Endothelial cell of umbilical vein (primary cell): ENCODE measurements around the gene EMCN. TPM values are rescaled to one million over a fixed set of nuclear protein-coding genes. Genes with fewer than 3 reads are reported as not detected.
"Not testable (repeated sequence)": the region's sequence is repeated elsewhere in the genome, so short reads cannot be mapped to it uniquely, and the experiment has no call there.

Source experiments
- BruUV-seq: library from RNA; stranded (reverse); fragments of 400-500 nt; replicated peaks from 2 replicates; lab custom pipeline; 2021; lab: Mats Ljungman, UMichigan
- CTCF ChIA-PET: fragments of 300-600, 350-600 bp; sonication (Branson Sonifier 250); formaldehyde crosslinking; loops from one replicate; lab custom pipeline; 2021; ENCODE audit warnings: antibody characterized with exemption, inconsistent platforms; lab: Charles Lee
- POLR2A ChIA-PET: fragments of 300-600, 350-600 bp; sonication (Branson Sonifier 250); formaldehyde crosslinking; loops from one replicate; lab custom pipeline; 2021; ENCODE audit warnings: antibody characterized with exemption, inconsistent platforms; lab: Charles Lee
- DNase-seq: peaks from one replicate; pipeline ENCODE4 v3.0.0-alpha.2; 2011; ENCODE audit warnings: low read depth, low spot score
- FAIRE-seq: peaks from 2 replicates; lab custom pipeline; 2011; peaks lifted over from hg19 to GRCh38; lab: Jason Lieb, UNC
- H2AFZ ChIP-seq: 2 replicates; pipeline ENCODE4 v1.6.0; 2012; ENCODE audit warnings: low read depth, low read length, control low read depth, inconsistent platforms
- H3K27ac ChIP-seq: 2 replicates; pipeline ENCODE4 v1.5.1; 2011; ENCODE audit warnings: low read depth, mild to moderate bottlenecking, control low read depth, low read length, moderate library complexity; ENCODE audit not compliant: insufficient read depth
- H3K27me3 ChIP-seq, 2 experiments: 2 replicates each; pipeline versions ENCODE4 v1.6.0 to v1.6.1; 2011; ENCODE audit warnings: low read length in 2 of 2, mixed read lengths in 1 of 2; ENCODE audit not compliant: control insufficient read depth in 2 of 2, insufficient read depth in 2 of 2
- H3K36me3 ChIP-seq, 2 experiments: 2 replicates in 1 of 2; 3 replicates in 1 of 2; pipeline ENCODE4 v1.5.1; 2011; ENCODE audit warnings: low read length in 2 of 2, mild to moderate bottlenecking in 1 of 2, moderate library complexity in 1 of 2; ENCODE audit not compliant: control insufficient read depth in 2 of 2, insufficient read depth in 2 of 2; ENCODE audit errors: extremely low read depth in 1 of 2
- H3K4me1 ChIP-seq: 3 replicates; pipeline ENCODE4 v1.5.1; 2011; ENCODE audit warnings: mild to moderate bottlenecking, low read length; ENCODE audit not compliant: control insufficient read depth, insufficient read depth; ENCODE audit errors: extremely low read depth
- H3K4me2 ChIP-seq: 2 replicates; pipeline ENCODE4 v1.6.1; 2011; ENCODE audit warnings: low read length, control low read depth, mixed read lengths; ENCODE audit not compliant: insufficient read depth
- H3K4me3 ChIP-seq, 3 experiments: fragments of 200-600 bp in 1 of 3; sonication (generic), shearing (Covaris generic) in 1 of 3; replicated peaks in 1 of 3; 2 replicates each; pipeline ENCODE4 v1.5.1; 2011 to 2016; ENCODE audit warnings: control low read depth in 3 of 3, low read length in 3 of 3, mild to moderate bottlenecking in 2 of 3, inconsistent platforms in 1 of 3, low read depth in 1 of 3, moderate library complexity in 1 of 3; ENCODE audit not compliant: insufficient read depth in 1 of 3
- H3K79me2 ChIP-seq: 2 replicates; pipeline ENCODE4 v1.6.0; 2012; ENCODE audit warnings: low read length, inconsistent platforms; ENCODE audit not compliant: control insufficient read depth, insufficient read depth
- H3K9ac ChIP-seq: replicated peaks from 2 replicates; pipeline ENCODE3; 2011; ENCODE audit warnings: low read length, control low read depth; ENCODE audit not compliant: insufficient read depth; ENCODE audit errors: extremely low read depth
- H3K9me1 ChIP-seq: replicated peaks from 3 replicates; pipeline ENCODE4 v1.6.0; 2011; ENCODE audit warnings: mild to moderate bottlenecking, low read length; ENCODE audit not compliant: control insufficient read depth, insufficient read depth; ENCODE audit errors: extremely low read depth
- H3K9me3 ChIP-seq: replicated peaks from 2 replicates; pipeline ENCODE4 v1.5.1; 2012; ENCODE audit warnings: low read length, inconsistent platforms; ENCODE audit not compliant: control insufficient read depth, insufficient read depth
- H4K20me1 ChIP-seq: replicated peaks from 2 replicates; pipeline ENCODE3; 2011; ENCODE audit warnings: mild to moderate bottlenecking, low read length; ENCODE audit not compliant: control insufficient read depth, insufficient read depth; ENCODE audit errors: extremely low read depth
- EZH2 ChIP-seq: IDR thresholded peaks from 2 replicates; pipeline ENCODE4 v1.6.1; 2012; ENCODE audit warnings: borderline replicate concordance, low read depth, mild to moderate bottlenecking, moderate library complexity, low read length, inconsistent platforms; ENCODE audit not compliant: severe bottlenecking
- JUN ChIP-seq: IDR thresholded peaks from 2 replicates; pipeline ENCODE4 v1.6.1; 2011; ENCODE audit warnings: borderline replicate concordance, low read depth; ENCODE audit not compliant: insufficient read length, insufficient read depth
- MYC ChIP-seq: IDR thresholded peaks from one replicate; pipeline ENCODE4 v1.6.1; 2011; ENCODE audit warnings: mild to moderate bottlenecking, low read depth, low read length
- dilution Hi-C: fragments of 300-500 bp; cut with MboI; formaldehyde crosslinking; loops from one replicate; pipeline ENCODE4 v1.15.0; 2019; ENCODE audit warnings: low sequenced_read_pairs; ENCODE audit not compliant: extremely low pct_ligation_motif_present
- intact Hi-C: fragments of 100-400 bp; cut with micrococcal nuclease; formaldehyde crosslinking; loops from one replicate; pipeline ENCODE4 v1.10.0; 2022
- polyA plus RNA-seq, 4 experiments: library from polyadenylated mRNA; depleted of rRNA in 3 of 4; stranded (reverse) in 3 of 4; unstranded in 1 of 4; fragments of >200 nt; gene quantifications; 2 replicates each; pipeline versions ENCODE4 v1.2.1 to v1.2.3, GENCODE V29; 2011 to 2012; ENCODE audit warnings: missing spikeins in 1 of 4
- total RNA-seq: library from RNA; stranded (reverse); gene quantifications from 2 replicates; pipeline ENCODE4 v1.2.3, GENCODE V29; 2021

EMCN gene
- total and polyA plus RNA-seq, 2 donors (not counting 3 experiments of a cell fraction or from before 2014, with no cell fraction given), result 51.6 to 97.3 TPM

DNA sequence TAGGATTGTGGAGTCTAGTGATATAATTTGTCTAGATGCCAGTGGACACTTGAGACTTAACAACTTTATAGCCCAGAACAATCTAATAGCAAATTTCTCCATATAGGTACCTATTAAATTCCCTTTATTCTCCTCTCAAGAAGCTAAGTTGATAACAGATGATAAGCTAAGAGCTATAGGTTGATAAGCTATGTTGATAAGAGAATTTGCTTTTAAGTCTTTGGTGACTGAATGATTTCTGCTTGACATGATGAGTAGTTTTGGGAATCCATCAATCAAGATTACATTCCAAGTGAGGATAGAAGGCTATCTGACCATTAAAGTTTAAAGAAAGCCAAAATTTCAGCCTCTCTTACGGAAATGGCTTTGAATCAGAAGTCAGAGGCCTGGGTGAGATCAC, 131.6 kb downstream of the EMCN start:
- no peaks in the 10 kb centered on the region for H3K79me2 ChIP-seq
- no peak overlapping the region for H3K27ac ChIP-seq
- no TSS peak for BruUV-seq
- H2AFZ ChIP-seq, result no peak overlapping the region
- H3K4me1 ChIP-seq, result no peaks in the 10 kb centered on the region
- no peaks in the 10 kb centered on the region for H3K9me1 ChIP-seq
- ChIA-PET POLR2A (no interaction called here), CTCF (interaction anchor here (0.8 to 1.7 kb wide), 5 partner anchors 10 to 93 kb away, joined by 3 to 5 read pairs (median 3); no protein-coding TSS in a partner anchor)
- H4K20me1 ChIP-seq, result no peaks in the 10 kb centered on the region
- H3K27me3 ChIP-seq, result no peaks in the 10 kb centered on the region
- no peak for FAIRE-seq
- dilution Hi-C loops, result no loop called here
- H3K36me3 ChIP-seq, result no peaks in the 10 kb centered on the region
- intact Hi-C loops, result no loop called here
- H3K4me2 ChIP-seq, result no peak overlapping the region
- H3K9me3 ChIP-seq, result no peaks in the 10 kb centered on the region
- no peak overlapping the region for H3K4me3 ChIP-seq
- no peak overlapping the region for H3K9ac ChIP-seq
- no peak for DNase-seq
- TF ChIP-seq EZH2 (no peak), JUN (no peak), MYC (no peak)

DNA sequence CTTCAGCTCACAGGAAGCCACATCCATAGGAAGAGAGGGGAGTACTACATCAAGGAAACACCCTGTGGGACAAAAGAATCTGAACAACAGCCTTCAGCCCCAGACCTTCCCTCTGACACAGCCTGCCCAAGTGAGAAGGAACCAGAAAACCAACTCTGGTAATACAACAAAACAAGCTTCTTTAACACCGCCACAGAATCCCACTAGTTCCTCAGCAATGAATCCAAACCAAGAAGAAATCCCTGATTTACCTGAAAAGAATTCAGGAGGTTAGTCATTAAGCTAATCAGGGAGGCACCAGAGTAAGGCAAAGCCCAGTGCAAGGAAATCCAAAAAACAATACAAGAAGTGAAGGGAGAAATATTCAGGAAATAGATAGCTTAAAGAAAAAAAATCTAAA, 137.4 kb downstream of the EMCN start:
- POLR2A ChIA-PET, H3K36me3 ChIP-seq, H2AFZ ChIP-seq, intact Hi-C loops, H3K9me3 ChIP-seq, H3K4me1 ChIP-seq, H3K4me2 ChIP-seq, H3K9ac ChIP-seq, dilution Hi-C loops, H3K79me2 ChIP-seq, H3K9me1 ChIP-seq, FAIRE-seq, BruUV-seq, H4K20me1 ChIP-seq, H3K27ac ChIP-seq, H3K4me3 ChIP-seq, H3K27me3 ChIP-seq, DNase-seq: not testable (repeated sequence)
- CTCF ChIA-PET, result interaction anchor here (1.2 kb wide), 2 partner anchors 8 to 12 kb away, joined by 3 to 5 read pairs; no protein-coding TSS in a partner anchor
